ENCODE data around the gene COG5. TPM values are rescaled to one million over a fixed set of nuclear protein-coding genes. Genes with fewer than 3 reads are reported as not detected.

The COG5 gene
- total and polyA plus RNA-seq, 2 of the 8 experiments (the other 6 are each of a cell fraction or from before 2014, with no cell fraction given) = 10.5 to 28.1 TPM

GRCh38 chr7:107185716-107186115, 378.0 kb downstream of the COG5 start:
- Histone ChIP-seq H3K4me2 (ENCODE audit: insufficient read depth in 1 of 2, low read depth in 2 of 2, low read length in 2 of 2) (no peak overlapping the region), H3K4ac (replicated peaks; ENCODE audit: insufficient read length, low read depth, low read length) (no peak overlapping the region), H3K4me3 (ENCODE audit: extremely low read depth in 1 of 4, insufficient read depth in 2 of 4, low read depth in 3 of 4, low read length in 4 of 4) (no peak overlapping the region), H3K9ac (replicated peaks in 1 of 4; ENCODE audit: extremely low read depth in 1 of 4, low read depth in 3 of 4, low read length in 3 of 4) (no peak overlapping the region), H2BK5ac (ENCODE audit: low read depth, low read length) (no peak overlapping the region), H3K27me3 (replicated peaks in 1 of 4; ENCODE audit: control insufficient read depth in 3 of 4, extremely low read depth in 1 of 4, insufficient read depth in 3 of 4, low read length in 3 of 4) (no peaks in the 10 kb centered on the region), H3K79me2 (ENCODE audit: control insufficient read depth in 1 of 2, insufficient read depth in 2 of 2, low read length in 2 of 2) (no peaks in the 10 kb centered on the region), H2BK120ac (replicated peaks; ENCODE audit: low read depth, low read length) (no peak overlapping the region), H3K27ac (ENCODE audit: low read depth, low read length) (no peak overlapping the region), H4K20me1 (replicated peaks in 1 of 2; ENCODE audit: control insufficient read depth in 1 of 2, insufficient read depth in 2 of 2, low read length in 2 of 2) (peaks cover 0 to 3% of the 10 kb centered on the region in 2 experiments), H4K5ac (ENCODE audit: insufficient read length, low read depth, low read length) (no peak overlapping the region), H4K8ac (ENCODE audit: extremely low read depth, insufficient read depth, low read length) (no peak overlapping the region), H2BK15ac (ENCODE audit: low read length) (no peak overlapping the region), H3K23me2 (ENCODE audit: low read depth, low read length) (no peaks in the 10 kb centered on the region), H4K91ac (replicated peaks; ENCODE audit: insufficient read length, low read length) (no peak overlapping the region), H3K14ac (ENCODE audit: insufficient read length) (no peak overlapping the region), H2BK12ac (ENCODE audit: low read depth, low read length) (no peak overlapping the region), H3K56ac (replicated peaks; ENCODE audit: insufficient read length, low read depth, low read length) (no peak overlapping the region), H3K36me3 (ENCODE audit: control insufficient read depth in 2 of 4, insufficient read depth in 4 of 4, low read length in 3 of 4) (peaks cover 7 to 60% (median 31%) of the 10 kb centered on the region in 4 experiments; a peak in 7 of 8 replicates), H3K23ac (ENCODE audit: insufficient read length) (no peak overlapping the region), H3K18ac (ENCODE audit: extremely low read depth, low read length) (no peak overlapping the region), H3K9me3 (ENCODE audit: insufficient read depth in 2 of 2, low read depth in 1 of 2, low read length in 1 of 2) (no peaks in the 10 kb centered on the region), H2AFZ (ENCODE audit: low read length) (no peak overlapping the region), H3K79me1 (ENCODE audit: low read depth, low read length) (no peaks in the 10 kb centered on the region), H2AK5ac (ENCODE audit: low read depth, low read length) (no peak overlapping the region), H3K4me1 (replicated peaks in 1 of 4; ENCODE audit: control insufficient read depth in 3 of 4, insufficient read depth in 4 of 4, low read length in 3 of 4) (no peaks in the 10 kb centered on the region), H2BK20ac (ENCODE audit: low read length) (no peak overlapping the region)
- DNase-seq (ENCODE audit: low read depth in 1 of 2, low spot score in 2 of 2) = no peak
- no peak for TF ChIP-seq SIX5 (IDR thresholded peaks at IDR 0.05; ENCODE audit: low read depth, low read length)
- TF ChIP-seq CREB1 (IDR thresholded peaks at IDR 0.05) = no peak
- no peak for TF ChIP-seq CBX5 (IDR thresholded peaks at IDR 0.05; ENCODE audit: low read depth, low read length)
- TF ChIP-seq SIRT6 (IDR thresholded peaks at IDR 0.05; ENCODE audit: low read length) = no peak
- FAIRE-seq = no peak
- ChIA-PET CTCF (ENCODE audit: partially characterized antibody) (no interaction called here), POLR2A (ENCODE audit: partially characterized antibody) (no interaction called here)
- 87% methylated on average over 4 of the region's 4 CpGs; no CpG with 5 or more reads in 1 of the 2 experiments for WGBS, 2 experiments (ENCODE audit: extremely low coverage in 1 of 2, insufficient coverage in 1 of 2, insufficient read length in 1 of 2, insufficient replicate concordance in 2 of 2, low coverage in 1 of 2, low lambda C conversion rate in 2 of 2, missing lambda C conversion rate in 1 of 2)
